ENCODE measurements around the gene KCND2.

- TF ChIP-seq CTCF (IDR thresholded peaks at IDR 0.05; ENCODE audit: low read depth, low read length, poor library complexity, severe bottlenecking) (no peak), EZH2phosphoT487 (IDR thresholded peaks at IDR 0.05; ENCODE audit: borderline replicate concordance, low read length) (no peak)
Observed at GRCh38 chr7:120320218-120320961, 47.4 kb downstream of the KCND2 start.

Data from DOHH2 (cell line).